H1 (cell line): ENCODE results near the gene CCDC40. TPM values are rescaled to one million over a fixed set of nuclear protein-coding genes. Genes with fewer than 3 reads are reported as not detected.

ENCODE experiments used
- CTCF ChIA-PET: fragments of 300-600 bp; sonication (Branson Sonifier 250); formaldehyde crosslinking; loops from one replicate; lab custom pipeline; 2021; ENCODE audit not compliant: partially characterized antibody; lab: Charles Lee
- POLR2A ChIA-PET: fragments of 300-600 bp; sonication (Branson Sonifier 250); formaldehyde crosslinking; loops from one replicate; lab custom pipeline; 2021; ENCODE audit warnings: inconsistent platforms; ENCODE audit not compliant: partially characterized antibody; lab: Charles Lee
- DNase-seq, 2 experiments: peaks; one replicate each; pipeline versions ENCODE4 v3.0.0 to v3.0.0-alpha.2; 2010 to 2022; ENCODE audit warnings: low spot score in 2 of 2, low read depth in 1 of 2, mixed read lengths in 1 of 2
- FAIRE-seq: peaks from 2 replicates; lab custom pipeline; 2011; peaks lifted over from hg19 to GRCh38; lab: Jason Lieb, UNC
- H2AFZ ChIP-seq: 2 replicates; pipeline ENCODE4 v1.8.1; 2012; ENCODE audit warnings: low read length, inconsistent platforms
- H2AK5ac ChIP-seq: 2 replicates; pipeline ENCODE4 v1.6.1; 2013; ENCODE audit warnings: low read depth, low read length
- H2BK120ac ChIP-seq: replicated peaks from 2 replicates; pipeline ENCODE3; 2013; ENCODE audit warnings: low read depth, low read length, inconsistent platforms
- H2BK12ac ChIP-seq: 2 replicates; pipeline ENCODE4 v1.6.1; 2013; ENCODE audit warnings: low read depth, low read length
- H2BK15ac ChIP-seq: 2 replicates; pipeline ENCODE4 v1.6.1; 2013; ENCODE audit warnings: low read length
- H2BK20ac ChIP-seq: 2 replicates; pipeline ENCODE4 v1.6.1; 2013; ENCODE audit warnings: low read length
- H2BK5ac ChIP-seq: 2 replicates; pipeline ENCODE4 v1.6.1; 2013; ENCODE audit warnings: low read depth, low read length
- H3K14ac ChIP-seq: 2 replicates; pipeline ENCODE4 v1.6.1; 2013; ENCODE audit warnings: inconsistent platforms; ENCODE audit not compliant: insufficient read length
- H3K18ac ChIP-seq: 2 replicates; pipeline ENCODE4 v1.6.1; 2013; ENCODE audit warnings: low read length; ENCODE audit errors: extremely low read depth
- H3K23ac ChIP-seq: 2 replicates; pipeline ENCODE4 v1.6.1; 2013; ENCODE audit warnings: inconsistent platforms; ENCODE audit not compliant: insufficient read length
- H3K23me2 ChIP-seq: 2 replicates; pipeline ENCODE4 v1.6.1; 2013; ENCODE audit warnings: low read depth, low read length
- H3K27ac ChIP-seq: 2 replicates; pipeline ENCODE4 v1.6.1; 2011; ENCODE audit warnings: low read depth, low read length, inconsistent platforms
- H3K27me3 ChIP-seq, 4 experiments: replicated peaks in 1 of 4; 1 replicate in 1 of 4; 2 replicates in 3 of 4; pipeline versions ENCODE4 v1.6.1 to v1.8.1; 2011 to 2013; ENCODE audit warnings: low read length in 3 of 4, mild to moderate bottlenecking in 3 of 4, inconsistent platforms in 2 of 4, mixed read lengths in 2 of 4, moderate library complexity in 1 of 4; ENCODE audit not compliant: control insufficient read depth in 3 of 4, insufficient read depth in 3 of 4; ENCODE audit errors: extremely low read depth in 1 of 4
- H3K36me3 ChIP-seq, 4 experiments: 2 replicates each; pipeline versions ENCODE4 v1.6.1 to v1.8.1; 2011 to 2013; ENCODE audit warnings: mild to moderate bottlenecking in 4 of 4, low read length in 3 of 4, moderate library complexity in 2 of 4, control low read depth in 1 of 4, inconsistent platforms in 1 of 4; ENCODE audit not compliant: insufficient read depth in 4 of 4, control insufficient read depth in 2 of 4
- H3K4ac ChIP-seq: replicated peaks from 2 replicates; pipeline ENCODE3; 2013; ENCODE audit warnings: low read length, low read depth, mixed read lengths, inconsistent platforms; ENCODE audit not compliant: insufficient read length
- H3K4me1 ChIP-seq, 4 experiments: replicated peaks in 1 of 4; 1 replicate in 1 of 4; 2 replicates in 3 of 4; pipeline versions ENCODE4 v1.6.1 to v1.8.1; 2011 to 2013; ENCODE audit warnings: low read length in 3 of 4, inconsistent platforms in 2 of 4, mixed read lengths in 1 of 4; ENCODE audit not compliant: insufficient read depth in 4 of 4, control insufficient read depth in 3 of 4
- H3K4me2 ChIP-seq, 2 experiments: 2 replicates each; pipeline versions ENCODE4 v1.6.1 to v1.8.1; 2011 to 2013; ENCODE audit warnings: low read depth in 2 of 2, low read length in 2 of 2, control low read depth in 1 of 2, inconsistent platforms in 1 of 2, mild to moderate bottlenecking in 1 of 2; ENCODE audit not compliant: insufficient read depth in 1 of 2
- H3K4me3 ChIP-seq, 4 experiments: fragments of 200-600, 300-600 bp in 1 of 4; sonication (generic), shearing (Covaris generic), sonication (Bioruptor Twin) in 1 of 4; 2 replicates each; pipeline versions ENCODE4 v1.5.1 to v1.8.1; 2011 to 2016; ENCODE audit warnings: low read length in 4 of 4, low read depth in 3 of 4, control low read depth in 2 of 4, inconsistent platforms in 2 of 4, mild to moderate bottlenecking in 2 of 4, mixed read lengths in 1 of 4, moderate library complexity in 1 of 4; ENCODE audit not compliant: insufficient read depth in 2 of 4; ENCODE audit errors: extremely low read depth in 1 of 4
- H3K56ac ChIP-seq: replicated peaks from 2 replicates; pipeline ENCODE3; 2013; ENCODE audit warnings: low read depth, mild to moderate bottlenecking, mixed read lengths, low read length, inconsistent platforms; ENCODE audit not compliant: insufficient read length
- H3K79me1 ChIP-seq: 2 replicates; pipeline ENCODE4 v1.6.1; 2013; ENCODE audit warnings: low read depth, low read length, control low read depth
- H3K79me2 ChIP-seq, 2 experiments: 2 replicates each; pipeline versions ENCODE4 v1.6.1 to v1.8.1; 2012 to 2013; ENCODE audit warnings: low read length in 2 of 2, mild to moderate bottlenecking in 2 of 2, inconsistent platforms in 1 of 2; ENCODE audit not compliant: insufficient read depth in 2 of 2, control insufficient read depth in 1 of 2
- H3K9ac ChIP-seq, 4 experiments: replicated peaks in 1 of 4; 1 replicate in 1 of 4; 2 replicates in 3 of 4; pipeline versions ENCODE4 v1.6.1 to v1.8.1; 2011 to 2013; ENCODE audit warnings: low read depth in 3 of 4, low read length in 3 of 4, control low read depth in 2 of 4, mild to moderate bottlenecking in 2 of 4, moderate library complexity in 2 of 4, inconsistent platforms in 1 of 4; ENCODE audit errors: extremely low read depth in 1 of 4
- H3K9me3 ChIP-seq, 2 experiments: 2 replicates each; pipeline versions ENCODE4 v1.6.1 to v1.8.1; 2012 to 2013; ENCODE audit warnings: mild to moderate bottlenecking in 2 of 2, moderate library complexity in 2 of 2, control low read depth in 1 of 2, inconsistent platforms in 1 of 2, low read depth in 1 of 2, low read length in 1 of 2, mixed read lengths in 1 of 2; ENCODE audit not compliant: insufficient read depth in 2 of 2
- H4K20me1 ChIP-seq, 2 experiments: replicated peaks in 1 of 2; 2 replicates each; pipeline versions ENCODE3 to v1.8.1; 2011 to 2013; ENCODE audit warnings: inconsistent platforms in 2 of 2, low read length in 2 of 2, mild to moderate bottlenecking in 1 of 2; ENCODE audit not compliant: insufficient read depth in 2 of 2, control insufficient read depth in 1 of 2
- H4K5ac ChIP-seq: 2 replicates; pipeline ENCODE4 v1.6.1; 2013; ENCODE audit warnings: low read length, low read depth, mixed read lengths, inconsistent platforms; ENCODE audit not compliant: insufficient read length
- H4K8ac ChIP-seq: 2 replicates; pipeline ENCODE4 v1.8.0; 2013; ENCODE audit warnings: mild to moderate bottlenecking, moderate library complexity, low read length, inconsistent platforms; ENCODE audit not compliant: insufficient read depth; ENCODE audit errors: extremely low read depth
- H4K91ac ChIP-seq: replicated peaks from 2 replicates; pipeline ENCODE3; 2013; ENCODE audit warnings: low read length, mixed read lengths, inconsistent platforms; ENCODE audit not compliant: insufficient read length
- CBX5 ChIP-seq: fragments of 300-800, 300-1000 bp; sonication (generic); IDR thresholded peaks from 2 replicates; pipeline ENCODE4 v1.7.1; 2016; ENCODE audit warnings: antibody characterized with exemption, low read length, low read depth
- CEBPB ChIP-seq: IDR thresholded peaks from 2 replicates; pipeline ENCODE4 v1.6.1; 2012; ENCODE audit warnings: low read depth, low read length
- CTCF ChIP-seq, 3 experiments: IDR thresholded peaks; 1 replicate in 2 of 3; 2 replicates in 1 of 3; pipeline versions ENCODE4 v1.5.1 to v1.6.1; 2011; ENCODE audit warnings: low read length in 3 of 3, mild to moderate bottlenecking in 3 of 3, inconsistent platforms in 2 of 3, low read depth in 1 of 3, moderate library complexity in 1 of 3; ENCODE audit not compliant: insufficient read depth in 1 of 3; ENCODE audit errors: control extremely low read depth in 1 of 3
- GTF2F1 ChIP-seq: IDR thresholded peaks from 2 replicates; pipeline ENCODE4 v1.6.1; 2012; ENCODE audit warnings: low read depth, low read length, improper control_type of control experiment, borderline replicate concordance
- POU5F1 ChIP-seq: IDR thresholded peaks from 2 replicates; pipeline ENCODE4 v1.6.1; 2011; ENCODE audit warnings: low read depth, mild to moderate bottlenecking, low read length, moderate library complexity
- RAD21 ChIP-seq, 2 experiments: IDR thresholded peaks in 1 of 2; conservative IDR thresholded peaks in 1 of 2; 2 replicates each; pipeline ENCODE4 v1.6.1; 2011; ENCODE audit warnings: low read depth in 2 of 2, low read length in 2 of 2, improper control_type of control experiment in 1 of 2, inconsistent platforms in 1 of 2, mild to moderate bottlenecking in 1 of 2, moderate library complexity in 1 of 2
- RXRA ChIP-seq: IDR thresholded peaks from 2 replicates; pipeline ENCODE4 v1.6.1; 2011; ENCODE audit warnings: low read depth, mild to moderate bottlenecking, low read length, moderate library complexity; ENCODE audit not compliant: insufficient read depth
- TEAD4 ChIP-seq: IDR thresholded peaks from 2 replicates; pipeline ENCODE4 v1.6.1; 2012; ENCODE audit warnings: low read depth, low read length, inconsistent platforms, mixed read lengths
- WGBS, 2 experiments: shearing (Covaris generic) in 1 of 2; methylation state at CpG; one replicate each; pipeline versions ENCODE4 v1.1.6 to v1.1.7; 2013 to 2015; ENCODE audit warnings: low lambda C conversion rate in 2 of 2, mixed read lengths in 2 of 2, inconsistent platforms in 1 of 2, low coverage in 1 of 2, missing lambda C conversion rate in 1 of 2; ENCODE audit not compliant: insufficient replicate concordance in 2 of 2, insufficient coverage in 1 of 2, insufficient read length in 1 of 2; ENCODE audit errors: extremely low coverage in 1 of 2, missing lambda C conversion rate in 1 of 2; 5-methylcytosine and 5-hydroxymethylcytosine counted together
- polyA plus RNA-seq, 7 experiments: library from polyadenylated mRNA; depleted of rRNA in 3 of 7; stranded (reverse) in 5 of 7; unstranded in 2 of 7; fragments of >200 nt in 5 of 7; fragments of 200-250 nt in 2 of 7; gene quantifications; 1 replicate in 5 of 7; 2 replicates in 1 of 7; 4 replicates in 1 of 7; pipeline versions ENCODE4 v1.2.1 to v1.2.3, GENCODE V29; 2011 to 2013; ENCODE audit warnings: missing spikeins in 2 of 7, mixed read lengths in 2 of 7
- total RNA-seq: library from RNA; stranded (reverse); fragmentation: NEBNext Ultra II Directional; extraction: Animal tissue kit (Norgen Biotek cat#: 25700); gene quantifications from 2 replicates; pipeline ENCODE4 v1.2.1, GENCODE V29; 2021

The CCDC40 gene
- total and polyA plus RNA-seq, 2 of the 8 experiments (the other 6 are each of a cell fraction or from before 2014, with no cell fraction given) = 4.1 to 11.5 TPM

GRCh38 chr17:80117491-80118401 lies 81.3 kb downstream of the CCDC40 start:
- CTCF ChIA-PET = interaction anchor here (0.6 to 2.0 kb wide), 4 partner anchors 16 to 258 kb away, joined by 3 to 8 read pairs (median 4); partner anchors contain the start of gene GAA
- Histone ChIP-seq H3K4me1 (peaks cover 0 to 8% (median 6%) of the 10 kb centered on the region in 4 experiments; a peak in 4 of 7 replicates), H3K9me3 (no peaks in the 10 kb centered on the region), H2BK120ac (no peak overlapping the region), H3K27ac (no peak overlapping the region), H3K4me3 (no peak overlapping the region), H4K5ac (no peak overlapping the region), H3K18ac (no peak overlapping the region), H2AFZ (no peak overlapping the region), H3K4me2 (no peak overlapping the region), H2AK5ac (no peak overlapping the region), H4K20me1 (no peaks in the 10 kb centered on the region), H3K36me3 (no peaks in the 10 kb centered on the region), H3K14ac (no peak overlapping the region), H2BK20ac (no peak overlapping the region), H3K4ac (no peak overlapping the region), H4K8ac (peak overlapping the region; percentile 65), H2BK12ac (no peak overlapping the region), H4K91ac (no peak overlapping the region), H3K9ac (no peak overlapping the region), H3K79me2 (no peaks in the 10 kb centered on the region), H3K79me1 (0 out of 2 replicates have a peak, but pooled peaks cover 2% of the 10 kb centered on the region), H3K56ac (no peak overlapping the region), H3K23me2 (no peaks in the 10 kb centered on the region), H3K23ac (no peak overlapping the region), H2BK15ac (no peak overlapping the region), H2BK5ac (no peak overlapping the region), H3K27me3 (no peaks in the 10 kb centered on the region)
- FAIRE-seq (no peak), DNase-seq (peak in 1 of 2 experiments; percentile 44)
- WGBS, 2 experiments = 91% methylated on average over 21 of the region's 31 CpGs; no CpG with 5 or more reads in 1 of the 2 experiments
- POLR2A ChIA-PET = interaction anchor here (1.8 to 2.6 kb wide), 3 partner anchors 10 to 16 kb away, joined by 4 to 11 read pairs (median 7); partner anchors contain the start of gene GAA
- TF ChIP-seq RAD21 (IDR thresholded peaks at IDR 0.05 in 1 of 2, conservative IDR thresholded peaks at IDR 0.05 in 1 of 2; ENCODE audit: low read depth in 2 of 2, low read length in 2 of 2) (no peak), CBX5 (no peak), POU5F1 (no peak), RXRA (no peak), TEAD4 (no peak), GTF2F1 (no peak), CEBPB (no peak), CTCF (IDR thresholded peaks at IDR 0.05; ENCODE audit: control extremely low read depth in 1 of 3, insufficient read depth in 1 of 3, low read depth in 1 of 3, low read length in 3 of 3) (no peak)
